ENCODE measurements around the gene LYG1. TPM values are rescaled to one million over a fixed set of nuclear protein-coding genes. Genes with fewer than 3 reads are reported as not detected.
A peak's percentile ranks its signal among the peaks of the same experiment; 100 is the strongest.
"Not testable (repeated sequence)": the region's sequence is repeated elsewhere in the genome, so short reads cannot be mapped to it uniquely, and the experiment has no call there.

LYG1 gene
- not detected for total RNA-seq
- long read RNA-seq, result 0 reads

DNA sequence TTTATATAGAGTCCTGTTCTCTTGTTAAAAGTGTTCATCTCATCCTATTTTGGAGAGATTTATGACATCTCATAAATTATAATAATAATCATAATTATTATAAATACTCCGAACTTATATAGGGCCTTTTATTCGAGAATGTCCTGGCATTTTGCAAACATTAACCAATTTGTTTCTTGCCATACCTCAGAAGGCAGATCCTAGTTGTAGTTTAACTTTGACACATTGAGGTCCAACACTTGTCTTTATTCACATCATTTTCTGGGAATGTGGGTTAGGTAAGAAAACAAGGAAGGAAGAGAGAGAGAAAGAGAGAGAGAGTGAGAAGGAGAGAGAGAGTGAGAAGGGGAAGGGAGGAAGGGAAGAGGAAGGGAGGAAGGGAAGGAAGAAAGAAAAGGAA is at the start of gene LYG1:
LYG1 (minus strand) TSS at position 101 of the 400 bp plus-strand sequence. CDS start 5,527 bp downstream, outside the sequence.
- DNase-seq; ATAC-seq (ENCODE audit: poor library complexity); intact Hi-C loops (cut with DNase I): not testable (repeated sequence)

DNA sequence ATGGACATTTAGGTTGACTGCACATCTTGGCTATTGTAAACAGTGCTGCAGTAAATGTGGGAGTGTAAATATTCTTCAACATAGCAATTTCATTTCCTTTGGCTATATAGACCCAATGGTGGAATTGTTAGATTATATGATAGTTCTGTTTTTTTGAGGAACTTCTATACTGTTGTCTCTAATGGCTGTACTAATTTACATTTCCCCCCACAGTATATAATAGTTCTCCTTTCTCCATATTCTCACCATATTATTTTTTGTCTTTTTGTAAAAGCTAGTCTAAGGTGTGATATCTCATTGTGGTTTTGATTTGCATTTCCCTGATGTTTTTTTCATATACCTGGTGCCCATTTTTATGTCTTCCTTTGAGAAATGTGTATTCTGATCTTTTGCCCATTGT is 49.2 kb upstream of the LYG1 start:
- DNase-seq, result no peak
- no peak for ATAC-seq (ENCODE audit: poor library complexity)
- intact Hi-C loops (cut with DNase I), result no loop called here

GRCh38 chr2:99348173-99348572 is 47.2 kb upstream of the LYG1 start:
- intact Hi-C loops (cut with DNase I), result no loop called here
- DNase-seq (no peak), ATAC-seq (ENCODE audit: poor library complexity) (no peak)

DNA sequence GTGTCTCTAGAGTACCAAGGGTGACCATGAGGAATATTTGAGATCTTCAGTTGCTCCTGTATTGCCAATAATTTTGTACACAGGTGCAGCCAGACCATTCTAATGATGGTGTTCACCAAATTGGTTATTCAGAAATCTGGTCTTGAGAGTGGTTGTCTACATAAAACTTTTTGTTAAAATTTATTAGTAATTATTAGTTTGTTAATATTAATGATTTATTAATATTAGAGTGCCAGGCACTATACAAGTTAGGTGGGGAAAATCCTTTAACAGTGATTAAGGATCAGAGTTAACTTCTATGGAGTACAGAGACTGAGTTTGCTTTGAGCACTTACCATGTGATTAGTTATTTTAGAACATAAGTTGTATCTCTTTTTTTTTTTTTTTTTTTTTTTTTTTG is 45.2 kb upstream of the LYG1 start:
- intact Hi-C loops (cut with DNase I), result no loop called here
- ATAC-seq (ENCODE audit: poor library complexity), result no peak
- no peak for DNase-seq

- ATAC-seq (ENCODE audit: poor library complexity); intact Hi-C loops (cut with DNase I): not testable (repeated sequence)
Observed at GRCh38 chr2:99345446-99345845, 44.4 kb upstream of the LYG1 start.

GRCh38 chr2:99342536-99342935 is 41.5 kb upstream of the LYG1 start:
- no peak for ATAC-seq (ENCODE audit: poor library complexity)
- intact Hi-C loops (cut with DNase I), result no loop called here
- DNase-seq, result no peak

More at GRCh38 chr2:99345446-99345845, 44.4 kb upstream of the LYG1 start:
- not testable (repeated sequence) for DNase-seq

GRCh38 chr2:99340669-99341236 is 39.8 kb upstream of the LYG1 start:
- DNase-seq (no peak), ATAC-seq (ENCODE audit: poor library complexity) (no peak)
- intact Hi-C loops (cut with DNase I), result no loop called here

- ATAC-seq (ENCODE audit: poor library complexity), result no peak
- no peak for DNase-seq
- intact Hi-C loops (cut with DNase I), result no loop called here
Observed at GRCh38 chr2:99338029-99338585, 37.1 kb upstream of the LYG1 start.

GRCh38 chr2:99337113-99338028 is 36.4 kb upstream of the LYG1 start, which contains the start of gene EIF5B:
Gene EIF5B, plus strand, starts transcription at chr2:99337389. Its CDS starts 166 bp downstream, at chr2:99337555.
- peak; percentile 94 for ATAC-seq (ENCODE audit: poor library complexity)
- peak; percentile 98 for DNase-seq
- intact Hi-C loops (cut with DNase I), result loop anchor here (2.0 kb wide), 1 partner anchor 151 kb away; no protein-coding TSS in a partner anchor

DNA sequence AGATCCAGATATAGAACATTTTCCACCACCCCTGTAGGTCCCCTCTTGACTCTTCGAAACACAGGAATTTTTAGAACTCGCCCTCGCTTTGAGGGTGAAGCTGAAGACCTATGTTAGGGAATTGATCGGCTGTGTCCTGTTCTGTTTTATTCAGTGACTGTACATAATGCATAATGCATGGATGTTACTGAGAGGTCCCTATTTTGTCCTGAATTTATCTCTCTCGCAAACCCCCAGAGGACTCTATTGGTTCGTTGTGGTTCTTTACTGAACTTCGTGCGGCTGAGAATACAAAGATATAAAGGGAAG is 35.8 kb upstream of the LYG1 start:
- DNase-seq, result no peak
- ATAC-seq (ENCODE audit: poor library complexity), result no peak
- intact Hi-C loops (cut with DNase I), result loop anchor here (2.0 kb wide), 1 partner anchor 152 kb away; no protein-coding TSS in a partner anchor

- intact Hi-C loops (cut with DNase I), result loop anchor here (2.0 kb wide), 1 partner anchor 153 kb away; no protein-coding TSS in a partner anchor
- DNase-seq (peak; percentile 98), ATAC-seq (ENCODE audit: poor library complexity) (peak; percentile 93)
Observed at GRCh38 chr2:99335911-99336803, 35.2 kb upstream of the LYG1 start, which contains the start of gene TXNDC9. Gene TXNDC9, minus strand, starts transcription at chr2:99336333. Its CDS starts 3,123 bp downstream, at chr2:99333210.

DNA sequence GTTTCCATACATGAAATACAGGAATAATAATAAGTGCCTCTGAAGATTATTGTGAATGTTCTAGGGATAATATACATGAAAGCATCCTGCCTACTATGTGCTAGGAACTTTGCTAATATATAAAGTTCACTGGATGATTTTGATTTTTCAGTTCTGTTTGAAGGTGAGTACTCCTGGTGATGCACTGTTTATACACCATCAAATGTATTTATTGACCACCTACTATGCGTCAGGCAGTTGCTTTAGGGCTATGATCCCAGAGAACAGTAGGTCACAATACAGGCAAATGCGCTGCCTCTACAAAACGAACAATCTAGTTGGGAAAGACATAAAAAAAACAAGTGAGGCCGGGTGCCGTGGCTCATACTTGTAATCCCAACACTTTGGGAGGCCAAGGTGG is 24.4 kb upstream of the LYG1 start:
- intact Hi-C loops (cut with DNase I), result no loop called here
- no peak for ATAC-seq (ENCODE audit: poor library complexity)
- DNase-seq, result no peak

- intact Hi-C loops (cut with DNase I); DNase-seq; ATAC-seq (ENCODE audit: poor library complexity): not testable (repeated sequence)
Observed at GRCh38 chr2:99317873-99318200, 16.8 kb upstream of the LYG1 start.

DNA sequence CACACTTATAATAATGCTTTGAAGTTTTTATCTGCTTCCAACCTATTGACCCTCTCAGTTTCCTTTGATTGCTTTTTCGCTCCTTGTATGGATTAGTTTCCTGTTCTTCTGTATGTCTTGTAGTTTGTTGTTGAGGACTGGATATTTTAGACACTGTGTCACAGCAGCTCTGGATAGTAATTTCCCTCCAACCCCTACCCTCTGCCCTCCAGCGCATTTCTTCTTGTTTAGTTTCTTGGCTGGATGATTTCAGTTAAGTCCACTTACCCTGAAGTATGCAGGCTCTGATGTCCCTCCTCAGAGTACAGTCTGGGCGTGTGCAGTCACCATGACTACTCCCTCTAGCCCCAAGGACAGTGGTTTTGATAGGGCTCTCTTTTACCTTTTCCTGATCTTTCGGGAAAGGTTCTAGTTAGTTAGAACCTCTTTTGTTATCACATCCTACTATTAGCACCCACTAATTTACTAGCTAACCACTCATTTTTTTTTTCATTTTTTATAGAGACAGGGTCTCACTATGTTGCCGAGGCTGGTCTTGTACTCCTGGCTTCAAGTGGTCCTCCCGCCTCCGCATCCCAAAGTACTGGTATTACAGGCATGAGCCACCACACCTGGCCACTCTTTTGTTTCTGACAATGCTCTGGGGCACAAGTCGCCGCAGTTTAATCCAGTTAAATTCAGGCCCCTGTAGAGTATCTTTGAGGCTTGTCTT is 16.3 kb upstream of the LYG1 start:
- intact Hi-C loops (cut with DNase I), result no loop called here
- no peak for ATAC-seq (ENCODE audit: poor library complexity)
- DNase-seq, result no peak

GRCh38 chr2:99299580-99299979 is 1.4 kb downstream of the LYG1 start:
- intact Hi-C loops (cut with DNase I), result no loop called here
- ATAC-seq (ENCODE audit: poor library complexity), result no peak
- DNase-seq, result no peak

GRCh38 chr2:99297994-99298393 is 3.0 kb downstream of the LYG1 start:
- no peak for DNase-seq
- ATAC-seq (ENCODE audit: poor library complexity), result no peak
- intact Hi-C loops (cut with DNase I), result no loop called here

GRCh38 chr2:99285526-99285925 is 15.5 kb downstream of the LYG1 start:
- intact Hi-C loops (cut with DNase I), result no loop called here
- ATAC-seq (ENCODE audit: poor library complexity), result no peak
- DNase-seq, result no peak

Measured in Right ventricle myocardium superior (tissue), 1 donor.